ENCODE results near the gene PPIB.

- TF ChIP-seq CTCF (conservative IDR thresholded peaks at IDR 0.05; ENCODE audit: low read depth, low read length) (no peak), EZH2 (IDR thresholded peaks at IDR 0.05; ENCODE audit: low read length, unreplicated experiment) (no peak), EZH2phosphoT487 (IDR thresholded peaks at IDR 0.05; ENCODE audit: borderline replicate concordance, low read length) (no peak)
Measured at GRCh38 chr15:64117759-64118487, 44.9 kb downstream of the PPIB start.

All from PC-3 (cell line).